Measurements from ENCODE around the gene TMEM109. TPM values are rescaled to one million over a fixed set of nuclear protein-coding genes. Genes with fewer than 3 reads are reported as not detected.

Gene TMEM109
- total RNA-seq, 1 donor, result 44.1 TPM

GRCh38 chr11:60932605-60933356, 18.8 kb downstream of the TMEM109 start:
- H3K4me3 ChIP-seq (ENCODE audit: low read depth, low read length), result no peak overlapping the region
- DNase-seq (ENCODE audit: low read depth), result no peak
- TF ChIP-seq, protein P1, sequence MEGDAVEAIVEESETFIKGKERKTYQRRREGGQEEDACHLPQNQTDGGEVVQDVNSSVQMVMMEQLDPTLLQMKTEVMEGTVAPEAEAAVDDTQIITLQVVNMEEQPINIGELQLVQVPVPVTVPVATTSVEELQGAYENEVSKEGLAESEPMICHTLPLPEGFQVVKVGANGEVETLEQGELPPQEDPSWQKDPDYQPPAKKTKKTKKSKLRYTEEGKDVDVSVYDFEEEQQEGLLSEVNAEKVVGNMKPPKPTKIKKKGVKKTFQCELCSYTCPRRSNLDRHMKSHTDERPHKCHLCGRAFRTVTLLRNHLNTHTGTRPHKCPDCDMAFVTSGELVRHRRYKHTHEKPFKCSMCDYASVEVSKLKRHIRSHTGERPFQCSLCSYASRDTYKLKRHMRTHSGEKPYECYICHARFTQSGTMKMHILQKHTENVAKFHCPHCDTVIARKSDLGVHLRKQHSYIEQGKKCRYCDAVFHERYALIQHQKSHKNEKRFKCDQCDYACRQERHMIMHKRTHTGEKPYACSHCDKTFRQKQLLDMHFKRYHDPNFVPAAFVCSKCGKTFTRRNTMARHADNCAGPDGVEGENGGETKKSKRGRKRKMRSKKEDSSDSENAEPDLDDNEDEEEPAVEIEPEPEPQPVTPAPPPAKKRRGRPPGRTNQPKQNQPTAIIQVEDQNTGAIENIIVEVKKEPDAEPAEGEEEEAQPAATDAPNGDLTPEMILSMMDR (IDR thresholded peaks at IDR 0.05; ENCODE audit: insufficient read depth, low read length), result no peak

DNA sequence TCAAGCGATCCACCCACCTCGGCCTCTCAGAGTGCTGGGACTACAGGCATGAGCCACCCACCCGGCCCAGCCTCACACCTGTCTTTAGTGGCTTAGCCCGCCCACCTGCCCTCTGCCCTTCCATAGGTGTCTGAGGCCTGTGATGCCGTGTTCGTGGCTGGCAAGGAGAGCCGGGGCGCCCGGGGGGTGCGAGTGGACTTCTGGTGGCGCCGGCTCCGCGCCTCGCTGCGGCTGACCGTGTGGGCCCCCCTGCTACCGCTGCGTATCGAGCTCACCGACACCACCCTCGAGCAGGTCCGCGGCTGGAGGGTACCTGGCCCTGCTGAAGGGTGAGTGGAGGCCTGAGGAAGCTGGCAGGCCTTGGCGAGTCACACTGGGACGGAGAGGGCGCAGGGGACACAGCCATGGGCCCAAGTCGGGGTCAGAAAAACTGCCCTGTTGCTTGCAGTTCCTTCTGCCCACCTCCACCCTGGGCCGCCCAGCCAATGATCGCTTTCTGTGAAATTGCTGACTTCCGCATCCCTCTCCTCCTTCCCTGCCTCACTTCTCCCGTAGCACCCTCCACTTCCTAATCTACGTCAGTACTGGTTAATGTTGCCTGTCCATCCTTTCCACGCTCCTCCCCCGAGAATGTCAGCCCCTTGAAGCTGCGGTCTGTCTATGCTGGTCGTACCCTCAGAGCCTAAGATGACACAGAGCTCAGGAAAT, 19.6 kb downstream of the TMEM109 start:
- H3K4me3 ChIP-seq (ENCODE audit: low read depth, low read length), result no peak overlapping the region
- no peak for DNase-seq (ENCODE audit: low read depth)
- TF ChIP-seq, protein P1 (IDR thresholded peaks at IDR 0.05; ENCODE audit: insufficient read depth, low read length), result no peak

GRCh38 chr11:60934124-60934789, 20.3 kb downstream of the TMEM109 start:
- TF ChIP-seq, protein P1 (IDR thresholded peaks at IDR 0.05; ENCODE audit: insufficient read depth, low read length), result no peak
- DNase-seq (ENCODE audit: low read depth), result no peak
- H3K4me3 ChIP-seq (ENCODE audit: low read depth, low read length), result no peak overlapping the region

DNA sequence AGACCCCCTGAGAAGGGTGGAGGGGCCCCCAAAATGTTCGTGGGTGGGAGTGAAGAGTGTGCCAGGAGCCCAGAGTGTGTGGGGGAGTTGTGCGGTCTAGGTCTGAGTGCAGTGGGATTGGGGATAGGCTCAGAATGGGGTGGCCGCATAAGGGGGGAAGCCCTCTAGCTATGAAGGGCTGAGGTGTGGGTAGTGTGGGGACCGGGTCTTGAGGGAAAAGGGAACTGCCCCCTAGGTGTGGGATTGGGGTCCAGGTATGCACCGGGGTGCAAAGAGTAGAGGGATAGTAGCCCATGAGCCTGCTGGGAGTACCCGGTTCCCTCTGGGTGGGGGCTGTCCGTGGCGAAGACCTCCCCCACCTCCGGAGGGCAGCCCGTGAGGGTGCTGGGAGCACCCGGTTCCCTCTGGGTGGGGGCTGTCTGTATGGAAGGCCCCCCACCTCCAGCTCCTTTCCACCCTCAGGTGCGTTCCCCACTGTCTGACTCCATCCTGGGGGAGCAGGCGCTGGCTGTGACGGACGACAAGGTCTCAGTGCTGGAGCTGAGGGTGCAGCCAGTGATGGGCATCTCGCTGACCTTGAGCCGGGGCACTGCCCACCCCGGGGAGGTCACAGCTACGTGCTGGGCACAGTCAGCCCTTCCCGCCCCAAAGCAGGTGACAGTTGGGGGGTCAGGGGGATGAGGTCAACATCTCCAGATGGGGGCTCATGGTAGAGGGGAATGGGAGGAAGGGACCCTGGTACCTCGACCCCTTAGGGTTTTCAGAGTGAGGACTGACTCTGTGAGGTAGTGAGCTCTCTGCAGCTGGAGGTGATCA, 21.0 kb downstream of the TMEM109 start:
- TF ChIP-seq, protein P1 (IDR thresholded peaks at IDR 0.05; ENCODE audit: insufficient read depth, low read length), result no peak
- H3K4me3 ChIP-seq (ENCODE audit: low read depth, low read length), result no peak overlapping the region
- no peak for DNase-seq (ENCODE audit: low read depth)

DNA sequence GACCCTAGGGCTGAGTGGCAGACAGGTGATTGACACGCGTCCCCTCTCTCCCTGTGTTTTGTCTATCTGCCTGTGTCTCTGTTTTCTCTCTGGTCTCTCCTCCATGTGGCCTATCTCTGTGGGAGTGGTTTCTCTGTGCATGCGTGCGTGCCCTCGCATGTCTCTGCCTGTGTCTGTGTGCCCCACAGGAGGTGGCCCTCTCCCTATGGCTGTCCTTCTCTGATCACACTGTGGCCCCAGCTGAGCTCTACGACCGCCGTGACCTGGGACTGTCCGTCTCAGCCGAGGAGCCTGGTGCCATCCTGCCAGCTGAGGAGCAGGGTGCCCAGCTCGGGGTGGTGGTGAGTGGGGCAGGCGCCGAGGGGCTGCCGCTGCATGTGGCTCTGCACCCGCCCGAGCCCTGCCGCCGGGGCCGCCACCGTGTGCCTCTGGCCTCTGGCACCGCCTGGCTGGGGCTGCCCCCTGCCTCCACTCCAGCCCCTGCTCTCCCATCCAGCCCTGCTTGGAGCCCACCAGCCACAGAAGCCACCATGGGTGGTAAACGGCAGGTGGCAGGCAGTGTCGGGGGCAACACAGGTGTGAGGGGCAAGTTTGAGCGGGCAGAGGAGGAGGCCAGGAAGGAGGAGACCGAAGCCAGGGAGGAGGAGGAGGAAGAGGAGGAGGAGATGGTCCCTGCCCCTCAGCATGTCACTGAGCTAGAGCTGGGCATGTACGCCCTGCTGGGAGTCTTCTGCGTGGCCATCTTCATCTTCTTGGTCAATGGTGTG, 21.9 kb downstream of the TMEM109 start:
- TF ChIP-seq, protein P1 (IDR thresholded peaks at IDR 0.05; ENCODE audit: insufficient read depth, low read length), result no peak
- no peak overlapping the region for H3K4me3 ChIP-seq (ENCODE audit: low read depth, low read length)
- no peak for DNase-seq (ENCODE audit: low read depth)
